Activated CD4-positive, alpha-beta T cell treated with anti-CD3 and anti-CD28 coated beads, Interleukin-2, amount 50 U/mL, for 48 hours (primary cell): ENCODE data around the gene HS3ST3B1.

Source experiments
- DNase-seq, 2 experiments: peaks; one replicate each; pipeline ENCODE4 v3.0.0-alpha.2; 2020

The HS3ST3B1 gene

DNA sequence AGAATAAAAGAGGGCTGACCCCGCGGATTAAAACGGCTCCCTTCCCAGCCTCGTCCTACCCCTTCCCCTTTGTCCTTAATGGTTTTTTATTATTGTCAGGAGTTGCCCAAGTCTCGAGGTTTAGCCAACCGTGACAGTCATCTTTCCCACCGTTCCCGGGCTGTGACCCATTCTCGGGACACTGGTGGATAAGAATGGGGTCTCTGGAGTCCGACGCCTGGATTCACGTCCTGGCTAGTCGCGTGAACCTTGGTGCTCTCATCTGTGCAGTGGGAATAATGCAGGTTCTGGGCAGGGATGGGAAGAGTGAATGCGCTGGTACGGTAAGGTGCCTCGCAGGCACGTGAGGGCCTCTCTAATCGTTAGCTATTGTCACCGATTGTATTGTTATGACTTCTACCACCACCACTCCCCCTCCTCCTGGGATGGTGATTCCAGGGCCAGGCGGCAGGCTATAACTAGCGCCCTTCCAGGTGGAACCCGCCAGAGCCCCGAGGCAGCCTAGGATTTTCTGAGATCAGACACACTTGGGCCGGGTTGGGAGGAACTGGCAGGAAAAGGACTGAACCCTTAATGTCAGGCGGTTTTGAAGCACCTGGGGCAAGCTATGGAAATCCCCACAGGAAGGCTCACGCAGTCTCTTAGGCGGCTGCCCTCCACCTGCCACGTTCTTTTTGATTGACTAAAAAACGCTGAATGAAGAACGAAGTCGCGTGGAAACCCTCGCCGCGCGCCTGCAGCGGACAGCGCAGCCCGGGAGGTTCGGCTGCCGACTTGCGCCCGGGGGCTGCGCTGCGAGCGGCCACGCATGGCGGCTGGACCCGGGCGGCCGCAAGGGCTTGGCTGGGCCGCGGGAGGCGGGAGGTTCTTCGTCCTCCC is 2.7 kb downstream of the HS3ST3B1 start:
- peak; percentile 29 to 37 for DNase-seq

DNA sequence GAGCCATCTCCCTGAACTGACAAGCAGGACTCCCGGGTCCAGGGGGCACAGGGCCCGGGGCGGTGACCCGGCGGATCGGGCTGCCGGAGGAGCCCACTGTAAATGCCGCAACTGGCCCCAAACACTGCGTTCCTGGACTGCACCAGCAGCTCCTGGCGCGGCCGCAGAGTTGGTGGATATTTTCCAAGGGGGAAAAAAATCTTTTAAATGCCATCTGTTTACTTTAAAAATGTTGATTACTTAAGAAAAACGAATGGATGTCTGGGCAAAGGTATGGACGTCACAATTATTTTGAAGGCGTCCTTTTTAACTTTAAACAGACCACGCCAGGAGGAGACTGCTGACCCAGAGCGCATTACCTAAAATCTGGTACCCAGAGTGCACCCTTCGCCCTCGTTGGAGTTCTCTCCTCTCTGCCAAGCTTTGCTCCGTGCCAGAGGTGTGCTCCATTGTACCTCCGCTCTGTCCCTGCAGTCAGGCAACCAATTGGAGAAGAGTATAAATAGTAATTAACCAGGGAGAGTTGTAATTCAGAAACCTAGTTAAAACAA is 3.4 kb downstream of the HS3ST3B1 start:
- DNase-seq = no peak

DNA sequence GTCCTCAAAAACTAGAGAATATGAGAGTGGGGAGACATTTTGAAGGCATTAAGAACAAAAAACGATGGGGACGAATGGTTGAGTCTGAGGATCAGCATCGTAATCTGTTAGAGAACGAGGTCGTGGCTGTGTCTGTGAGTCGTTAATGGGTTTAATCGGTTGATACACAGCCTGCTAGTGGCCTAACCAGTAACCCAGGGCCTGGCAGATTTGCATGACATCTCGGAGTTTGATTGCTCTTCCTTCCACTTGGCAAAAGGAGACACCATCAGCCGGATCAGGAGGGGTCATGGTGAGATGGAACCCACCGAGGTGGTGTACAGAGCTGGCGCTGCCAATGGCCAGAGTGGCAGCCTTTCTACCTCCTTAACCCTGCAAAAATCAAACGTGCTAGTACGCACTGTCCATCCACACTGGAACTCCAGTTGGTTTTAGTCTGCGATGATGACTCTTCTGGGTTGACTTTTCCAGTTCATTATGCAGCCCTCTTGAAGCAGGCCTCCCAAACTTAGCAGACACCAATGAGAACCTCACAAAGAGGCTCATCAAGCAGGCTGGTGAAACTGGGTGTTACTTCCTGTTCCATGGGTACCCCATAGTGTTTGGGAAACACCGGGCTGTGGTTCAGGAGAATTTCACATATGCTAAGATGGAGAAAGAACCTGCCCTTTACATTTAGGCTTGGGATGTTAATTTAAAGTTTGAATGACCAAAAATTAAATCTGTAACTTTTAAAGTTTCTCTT is 4.1 kb downstream of the HS3ST3B1 start:
- DNase-seq = no peak

DNA sequence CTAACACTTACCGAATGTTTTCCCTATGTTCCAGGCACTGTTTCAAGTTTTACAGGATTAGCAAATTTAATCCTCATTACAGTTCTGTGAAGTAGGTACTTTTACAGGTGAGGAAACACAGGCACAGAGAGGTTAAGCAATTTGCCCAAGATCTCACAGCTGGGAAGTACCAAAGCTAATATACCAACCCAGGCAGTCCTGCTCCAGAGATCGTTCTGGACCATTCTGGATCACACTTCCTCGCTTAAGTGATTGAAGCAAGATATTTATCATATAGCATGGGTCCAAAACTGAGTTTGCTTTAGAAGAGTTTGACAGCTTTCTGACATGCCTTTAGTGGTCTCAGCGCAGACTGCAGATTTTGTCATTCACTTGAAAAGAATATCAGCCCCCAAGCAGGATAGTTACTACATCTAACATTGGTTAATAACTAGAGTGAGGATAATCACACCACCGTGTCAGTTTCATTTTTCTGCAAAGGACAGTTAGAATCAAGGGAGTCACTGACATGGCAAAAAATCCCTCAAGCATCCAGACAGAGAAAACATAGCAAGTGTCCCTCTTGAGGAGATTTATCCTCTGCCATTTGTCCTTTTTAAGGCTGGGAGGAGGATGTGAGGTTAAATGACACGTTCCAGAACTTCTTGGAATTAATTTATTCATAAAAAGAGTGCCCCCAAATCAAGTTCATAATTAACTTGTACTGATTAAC is 5.1 kb downstream of the HS3ST3B1 start:
- no peak for DNase-seq

DNA sequence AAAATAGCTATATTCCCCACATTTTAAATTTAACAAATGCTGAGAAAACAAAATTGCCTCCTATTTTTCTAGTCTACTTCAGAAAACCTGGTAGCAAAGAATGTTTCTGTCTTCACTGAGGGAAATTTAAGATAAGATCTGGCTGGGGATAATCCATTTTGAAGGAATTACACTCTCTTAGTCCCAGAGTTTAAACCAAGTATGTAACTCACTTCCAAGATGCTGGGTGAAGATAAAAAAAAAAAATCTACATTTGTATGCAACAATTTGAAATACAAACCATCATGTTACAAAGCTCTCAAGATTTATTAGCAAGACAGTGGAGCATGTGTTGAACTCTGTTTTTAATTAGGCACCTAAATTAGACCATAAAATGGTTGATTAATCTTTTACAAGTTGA is 5.7 kb downstream of the HS3ST3B1 start:
- no peak for DNase-seq

DNA sequence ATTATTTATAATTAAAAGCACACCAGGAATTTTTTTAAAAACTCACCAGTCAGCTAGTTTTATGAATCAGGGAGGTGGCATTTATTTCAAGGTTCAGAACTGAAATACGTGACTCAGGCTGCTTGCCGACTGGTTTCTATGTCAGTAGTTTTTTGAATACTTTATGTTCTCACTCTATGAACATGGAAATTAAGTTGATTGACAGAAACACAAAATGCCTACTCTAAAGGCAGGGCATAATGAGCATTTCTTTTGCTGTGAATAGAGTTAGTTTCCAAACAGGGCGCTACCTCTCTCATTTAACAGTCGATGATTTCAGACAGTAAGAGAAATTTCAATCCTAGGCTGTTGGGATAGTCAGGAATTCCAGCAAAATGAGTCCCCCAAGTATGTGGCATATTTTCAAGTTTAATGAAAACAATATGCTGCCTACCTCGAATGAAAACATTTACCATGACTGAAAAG is 6.7 kb downstream of the HS3ST3B1 start:
- no peak for DNase-seq

DNA sequence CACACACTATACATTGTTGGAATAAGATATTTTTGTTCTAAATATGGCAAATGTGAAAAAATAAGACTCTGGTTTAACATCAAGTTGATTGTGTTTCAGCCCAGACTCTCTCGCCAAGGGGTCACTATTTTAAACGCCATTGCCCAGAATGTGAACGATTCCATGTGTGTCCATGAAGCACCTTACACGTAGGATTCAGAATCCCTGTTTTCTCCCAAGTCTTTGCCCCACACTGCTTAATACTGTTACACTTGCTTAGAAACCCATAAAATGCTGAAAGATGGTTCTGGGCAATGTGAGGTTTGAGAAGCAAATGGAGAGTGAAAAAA is 7.7 kb downstream of the HS3ST3B1 start:
- DNase-seq = no peak

DNA sequence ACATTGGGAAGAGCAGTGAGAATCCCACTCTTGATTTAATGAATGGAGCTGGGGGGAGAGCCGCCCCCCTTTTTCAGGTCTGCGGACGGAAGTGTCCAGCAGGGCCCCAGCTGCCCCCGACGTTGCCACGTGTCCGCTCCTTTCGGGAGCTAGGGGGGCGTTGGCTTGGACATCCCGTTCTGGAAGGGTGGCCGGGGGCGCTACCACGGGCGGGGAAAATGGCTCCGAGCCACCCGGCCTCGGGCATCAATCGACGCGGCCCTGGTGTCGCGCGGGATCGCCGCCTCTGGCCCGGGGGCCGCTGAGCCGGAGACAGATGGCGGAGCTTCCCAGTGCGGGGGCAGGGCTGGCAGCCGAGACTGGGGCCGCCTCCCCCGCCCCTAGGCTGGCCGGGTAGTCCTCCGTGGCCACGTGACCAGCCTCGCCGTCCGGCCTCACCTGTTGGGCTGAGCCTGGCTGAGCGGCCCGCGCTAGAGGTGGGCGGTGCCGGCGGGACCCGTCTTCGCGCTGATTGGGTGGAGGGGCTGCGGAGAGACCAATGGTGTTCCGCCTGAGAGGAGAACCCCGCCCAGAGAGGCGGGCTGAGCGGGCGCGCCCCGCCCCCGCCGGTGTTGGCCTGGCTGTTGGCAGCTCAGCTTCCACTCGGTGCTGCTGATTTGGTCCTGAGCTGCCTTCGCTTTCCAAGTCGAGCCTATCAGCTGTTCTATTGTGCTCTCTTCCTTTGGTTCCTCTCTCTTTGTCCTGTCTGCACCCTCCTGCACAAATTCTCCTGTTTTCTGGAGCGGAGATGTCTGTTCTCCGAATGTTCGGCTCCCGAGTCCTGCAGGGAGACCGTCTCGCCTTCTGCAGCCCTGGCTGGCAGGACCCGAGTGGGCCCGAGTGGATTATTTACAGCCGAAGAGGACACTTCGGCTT is 8.3 kb downstream of the HS3ST3B1 start:
- DNase-seq = peak; percentile 93 to 94

DNA sequence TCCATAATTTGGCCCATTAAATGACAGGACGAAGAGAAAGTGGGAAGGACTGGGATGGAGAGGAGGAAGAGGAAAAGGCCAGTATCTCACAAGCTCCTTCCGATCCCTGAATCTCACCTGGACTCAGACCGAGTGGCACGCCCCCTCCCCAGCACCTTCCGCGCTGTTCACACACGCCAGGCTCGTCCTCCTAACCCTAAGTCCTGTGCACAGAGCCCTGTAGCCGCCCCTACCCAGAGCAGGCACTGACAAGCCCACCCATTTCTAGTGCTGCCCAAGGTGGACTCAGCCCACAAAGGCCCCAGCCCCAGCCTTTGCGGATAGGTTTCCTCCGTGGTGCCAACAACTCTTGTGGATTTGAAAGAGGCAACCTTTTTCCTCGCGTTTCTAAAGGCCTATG is 9.2 kb downstream of the HS3ST3B1 start:
- no peak for DNase-seq

DNA sequence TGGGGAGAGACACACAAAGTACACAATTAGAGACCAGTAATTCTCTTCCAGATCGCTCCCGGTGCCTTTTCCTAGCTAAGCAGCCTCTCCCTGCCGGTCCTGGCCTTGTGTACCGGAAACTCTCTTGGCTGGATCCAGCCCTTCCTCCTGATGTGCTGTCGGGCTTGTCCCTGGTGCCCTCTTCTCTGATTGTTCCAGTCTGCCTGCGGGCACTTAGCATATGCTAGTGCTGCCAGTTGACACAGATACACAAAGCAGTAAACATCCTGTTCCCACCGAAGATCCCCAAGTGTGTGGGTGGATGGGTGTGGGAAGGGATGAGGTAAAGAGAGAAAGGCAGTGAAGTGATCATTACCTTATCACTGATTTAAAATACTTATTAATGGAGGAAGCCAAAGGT is 9.7 kb downstream of the HS3ST3B1 start:
- DNase-seq = no peak

DNA sequence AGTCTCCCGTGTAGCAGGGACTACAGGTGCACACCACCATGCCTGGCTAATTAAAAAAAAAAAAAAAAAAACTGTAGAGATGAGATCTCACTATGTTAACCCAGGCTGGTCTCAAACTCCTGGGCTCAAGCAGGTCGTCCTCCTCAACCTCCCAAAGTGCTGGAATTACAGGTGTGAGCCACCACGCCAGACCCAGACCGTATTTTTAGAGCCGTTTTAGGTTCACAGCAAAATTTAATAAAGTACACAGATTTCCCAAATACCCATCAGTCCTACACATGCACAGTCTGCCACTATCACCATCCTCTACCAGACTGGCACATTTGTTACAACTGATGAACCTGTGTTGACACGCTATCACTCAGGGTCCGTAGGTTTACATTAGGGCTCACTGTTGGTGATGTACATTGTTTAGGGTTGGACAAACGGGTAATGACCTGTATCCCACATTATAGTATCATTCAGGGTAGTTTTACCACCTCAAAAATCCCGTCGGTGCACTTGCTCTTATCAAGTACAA is 10.4 kb downstream of the HS3ST3B1 start:
- no peak for DNase-seq

DNA sequence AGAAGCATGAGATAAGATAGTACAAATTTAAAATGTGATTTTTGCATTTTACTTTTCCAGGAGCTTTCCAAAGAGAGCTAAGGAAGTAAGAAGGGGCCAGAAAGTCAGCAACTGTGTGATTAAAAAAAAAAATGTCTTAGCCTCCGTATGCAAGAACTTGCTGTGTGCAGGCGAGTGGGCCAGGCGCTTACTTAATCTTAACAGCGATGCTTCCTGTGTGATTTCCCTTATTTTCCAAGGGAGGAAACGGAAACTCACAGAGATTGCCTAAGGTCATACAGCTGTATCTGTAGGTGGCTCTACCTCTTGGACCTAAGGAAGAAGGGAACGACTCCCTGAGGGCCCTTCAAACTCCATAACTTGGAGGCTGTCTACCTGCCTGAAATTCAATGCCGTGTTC is 11.1 kb downstream of the HS3ST3B1 start:
- DNase-seq = no peak

DNA sequence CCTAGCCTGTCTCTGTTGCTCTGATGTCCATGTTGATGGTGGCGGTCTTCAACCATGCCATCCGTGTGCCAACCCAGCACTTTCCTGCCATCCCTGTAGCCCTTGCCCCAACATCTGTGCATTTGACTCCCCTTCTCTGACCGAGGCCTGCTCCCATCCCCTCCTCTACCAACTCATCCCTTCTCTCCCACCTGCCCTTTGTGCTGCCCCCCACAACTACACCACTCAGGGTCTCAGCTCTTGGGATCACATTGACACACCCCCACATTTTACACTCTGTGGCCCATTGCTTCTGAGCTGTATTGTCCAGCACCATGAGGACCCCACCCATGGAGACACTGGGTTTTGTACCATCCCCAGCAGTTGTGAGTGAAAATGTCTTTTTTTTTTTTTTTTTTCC is 11.6 kb downstream of the HS3ST3B1 start:
- DNase-seq = no peak

DNA sequence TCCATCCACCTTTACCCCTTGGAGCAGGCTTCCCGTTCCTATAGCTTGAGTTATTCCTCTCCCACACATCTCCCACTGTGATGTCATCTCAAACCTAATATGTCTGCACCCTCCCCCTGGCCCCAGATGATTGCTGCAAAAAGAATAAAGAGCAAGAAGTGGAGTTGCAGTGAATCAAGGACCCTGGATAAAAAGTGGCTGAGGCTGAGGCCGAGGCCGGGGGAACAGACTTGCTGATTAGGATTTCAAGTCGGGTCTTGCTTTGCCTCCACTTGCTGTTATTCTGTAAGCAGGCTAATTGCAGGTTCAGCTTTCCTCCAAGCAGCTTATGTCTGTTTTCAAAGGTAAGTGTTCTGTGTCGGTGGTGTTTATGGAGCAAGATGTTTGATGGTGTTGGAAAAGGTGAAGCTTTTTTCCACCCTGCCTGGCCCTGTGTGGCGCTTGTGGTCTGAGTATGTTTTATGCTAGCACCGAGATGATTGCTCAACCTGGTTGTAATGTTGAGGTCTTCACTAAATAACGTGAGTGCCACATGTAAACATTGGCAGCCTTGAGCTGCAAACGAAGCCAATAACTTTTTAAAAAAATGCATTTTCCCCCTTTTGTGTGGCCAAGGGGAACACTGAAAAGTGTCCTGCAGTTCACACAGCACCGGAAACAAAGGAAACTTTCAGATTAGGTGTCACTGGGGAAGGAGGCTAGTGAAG is 15.4 kb downstream of the HS3ST3B1 start:
- no peak for DNase-seq

DNA sequence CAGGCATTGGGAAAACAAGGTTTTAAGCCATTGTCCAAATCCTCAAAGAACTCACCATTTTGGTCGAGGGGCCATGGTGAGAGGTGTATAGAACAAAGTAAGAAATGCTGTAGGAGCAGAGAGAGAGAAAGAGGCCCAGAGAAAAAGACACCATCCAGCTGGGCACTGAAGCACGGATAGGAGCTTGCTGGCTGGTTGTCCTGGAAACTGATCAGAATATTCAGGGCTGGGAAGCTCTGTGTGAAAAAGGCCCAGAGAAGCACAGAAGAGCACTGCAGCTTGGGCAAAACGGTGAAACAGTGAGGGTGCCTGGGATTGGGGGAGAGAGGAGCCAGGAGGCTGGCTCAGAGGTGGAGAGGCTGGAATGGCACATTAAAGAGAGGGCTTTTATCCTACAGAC is 16.5 kb downstream of the HS3ST3B1 start:
- DNase-seq = no peak

DNA sequence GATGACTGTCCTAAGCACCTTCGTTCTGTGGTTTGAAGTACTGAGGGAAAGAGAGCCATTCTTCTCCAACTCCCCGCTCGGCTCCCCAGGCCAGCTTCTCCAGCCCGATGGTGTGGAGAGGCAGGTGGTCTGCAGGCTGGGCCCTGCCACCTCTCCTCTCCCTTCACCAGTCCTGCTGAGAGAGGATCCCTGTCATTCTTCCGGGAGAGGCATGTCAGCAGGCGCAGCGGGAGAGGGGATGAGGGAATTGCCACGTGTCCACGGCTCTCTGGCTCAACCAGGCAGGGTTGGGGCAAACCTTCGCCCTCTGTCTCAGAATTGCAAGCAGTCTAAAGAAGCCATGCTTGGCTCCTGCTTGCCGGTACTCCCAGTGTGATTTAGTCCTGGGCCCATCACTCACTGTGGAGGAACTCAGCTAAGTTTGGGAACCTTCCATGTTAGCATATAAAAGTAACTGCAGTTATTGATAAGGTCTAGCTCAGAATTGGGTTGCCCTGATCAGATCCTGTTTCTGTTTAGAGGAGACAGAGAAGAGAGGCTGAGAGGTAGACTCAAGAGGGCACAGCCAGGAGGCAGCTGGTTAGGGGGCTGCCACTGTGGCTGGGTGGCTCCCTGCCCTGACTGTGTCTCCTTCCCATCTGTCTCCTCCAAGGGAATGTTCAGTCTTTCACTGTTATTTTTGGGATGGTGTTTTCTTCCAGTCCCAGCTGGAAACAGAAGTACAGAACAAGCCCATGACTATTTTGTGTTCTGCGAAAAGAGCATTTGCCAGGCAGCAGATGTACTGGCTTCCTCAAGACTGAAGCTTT is 17.4 kb downstream of the HS3ST3B1 start:
- no peak for DNase-seq

DNA sequence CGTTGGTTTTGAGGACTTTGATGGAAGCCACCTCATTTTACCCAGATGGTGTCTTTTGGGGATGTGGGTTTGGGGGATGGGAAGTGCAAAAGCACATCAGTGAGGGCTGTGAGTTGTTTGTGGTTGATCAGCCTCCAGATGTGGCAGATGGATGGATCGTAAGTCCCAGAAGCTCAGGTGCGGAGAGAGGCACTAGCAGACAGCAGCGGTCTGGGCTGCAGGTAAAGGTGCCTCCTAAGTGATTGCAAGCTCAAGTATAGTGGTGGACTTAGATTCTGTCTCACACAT is 18.0 kb downstream of the HS3ST3B1 start:
- no peak for DNase-seq

DNA sequence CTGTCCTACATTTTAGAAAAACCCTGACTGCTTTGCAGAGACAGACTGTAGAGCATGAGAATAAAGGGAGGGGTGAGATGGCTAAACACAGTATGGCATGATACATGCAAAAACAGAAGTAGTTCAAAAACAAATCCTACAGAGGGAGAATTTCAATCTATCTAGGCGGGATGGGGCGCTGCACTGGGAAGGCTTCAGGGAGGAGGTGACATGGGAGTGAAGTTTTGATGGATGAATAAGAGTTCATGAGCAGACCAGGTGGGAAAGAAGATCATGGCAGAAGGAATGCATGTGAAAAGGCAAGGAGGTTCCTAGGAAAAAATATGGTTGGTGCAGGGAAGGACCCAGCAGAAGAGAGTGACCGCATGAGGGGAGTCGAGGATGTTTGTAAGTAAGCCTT is 19.2 kb downstream of the HS3ST3B1 start:
- no peak for DNase-seq

DNA sequence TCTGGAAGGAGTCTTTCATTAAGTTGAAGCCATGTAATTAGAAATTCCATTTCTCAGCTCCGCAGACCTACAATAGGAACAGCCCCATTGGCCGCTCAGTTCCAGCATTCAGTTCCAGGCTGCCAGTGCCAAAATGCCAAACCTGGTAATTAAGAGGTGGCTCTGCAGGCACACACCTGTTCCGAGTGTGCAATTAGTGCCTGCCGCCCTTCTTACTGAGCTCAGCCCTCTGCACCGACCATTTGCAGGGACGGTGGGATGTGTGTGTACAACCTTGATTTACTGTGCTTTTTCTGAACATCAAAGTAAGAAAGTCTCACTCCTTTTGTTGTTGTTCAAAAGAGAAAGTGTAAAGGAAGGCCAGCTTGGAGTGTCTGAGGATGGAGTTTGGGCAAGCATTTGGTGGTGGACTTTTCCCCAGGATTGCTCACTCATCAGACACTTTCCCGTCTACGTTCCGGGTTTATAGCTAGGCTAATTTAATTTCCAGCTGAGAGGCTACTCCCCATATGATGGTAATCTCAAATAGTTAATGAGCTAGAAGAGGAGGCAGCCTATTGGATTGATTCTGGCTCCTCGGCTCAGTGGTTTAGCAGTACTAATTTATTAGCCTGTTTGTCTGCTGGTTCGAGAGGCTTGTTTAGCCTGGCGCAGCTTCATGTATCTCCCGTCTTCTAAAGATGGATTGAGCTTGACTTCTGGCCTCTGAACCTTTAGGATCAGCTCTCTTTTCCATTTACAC is 20.0 kb downstream of the HS3ST3B1 start:
- no peak for DNase-seq

DNA sequence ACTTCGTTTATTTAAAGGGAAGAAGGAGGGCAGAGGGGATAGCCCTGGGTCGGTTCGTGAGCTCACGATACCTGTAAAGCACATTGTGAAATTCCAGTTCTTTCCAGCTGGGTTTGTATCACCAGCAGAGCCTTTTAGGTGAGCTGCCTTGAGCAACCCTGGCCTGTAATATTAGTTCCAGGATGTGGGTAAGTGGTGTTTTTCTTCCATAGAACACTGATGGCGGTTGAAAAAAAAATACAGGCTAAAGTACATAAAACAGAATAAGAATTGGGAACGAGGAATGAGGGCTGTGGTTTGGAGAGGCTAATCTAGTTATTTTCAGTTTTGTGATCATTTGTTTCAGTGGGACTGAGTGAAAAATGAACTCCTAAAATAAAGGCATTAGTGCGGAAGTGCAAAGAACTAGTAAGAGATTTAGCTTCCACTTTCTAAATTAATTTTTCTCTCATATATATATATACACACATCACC is 20.6 kb downstream of the HS3ST3B1 start:
- DNase-seq = no peak
